ENCODE data around the gene STAT1. TPM values are rescaled to one million over a fixed set of nuclear protein-coding genes. Genes with fewer than 3 reads are reported as not detected.

Gene STAT1
- total RNA-seq, 1 experiment from 2014 or later = 60.7 TPM

DNA sequence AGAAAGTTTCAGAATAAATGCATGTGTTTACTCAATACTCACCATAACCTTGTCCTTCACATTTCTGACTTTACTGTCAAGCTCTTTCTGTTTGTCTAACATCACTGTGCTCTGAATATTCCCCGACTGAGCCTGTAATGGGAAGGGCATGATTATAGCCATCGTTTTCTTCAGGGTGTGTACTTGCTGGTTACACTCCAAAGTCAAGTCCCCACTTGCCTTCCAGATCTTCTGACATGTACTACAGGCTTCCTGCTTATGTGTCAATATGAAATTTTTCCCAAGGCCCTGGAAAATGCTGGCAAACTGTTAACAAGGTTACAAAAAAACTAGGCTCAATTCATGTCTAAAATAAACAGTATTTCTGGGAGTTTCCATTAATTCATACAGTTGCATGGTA is 12.9 kb downstream of the STAT1 start:
- RAD21 ChIA-PET (ENCODE audit: low non-redundant PET in 1 of 2, low total read pairs in 2 of 2, uncharacterized antibody in 2 of 2, unreplicated experiment in 2 of 2) = no interaction called here
- no peak overlapping the region for H3K27ac ChIP-seq (ENCODE audit: low read depth, low read length)

More for the DNA sequence above, 12.9 kb downstream of the STAT1 start:
- peaks cover 67 to 82% of the 10 kb centered on the region in 2 experiments for H3K36me3 ChIP-seq (ENCODE audit: control insufficient read depth in 1 of 2, insufficient read depth in 2 of 2, low read length in 2 of 2)
- no peak overlapping the region for H3K4me2 ChIP-seq (ENCODE audit: low read length)
- ChIA-PET CTCF (no interaction called here), POLR2A (no interaction called here)
- H4K20me1 ChIP-seq (ENCODE audit: insufficient read depth) = no peaks in the 10 kb centered on the region
- no peaks in the 10 kb centered on the region for H3K79me2 ChIP-seq (ENCODE audit: insufficient read depth, low read length)
- intact Hi-C loops (cut with micrococcal nuclease) = no loop called here
- no TSS peak for BruUV-seq (replicated peaks)
- no peak for ATAC-seq
- no peak overlapping the region for H3K9ac ChIP-seq (ENCODE audit: low read length)
- no peaks in the 10 kb centered on the region for H3K9me3 ChIP-seq (ENCODE audit: control insufficient read depth in 1 of 2, insufficient read depth in 1 of 2, low read depth in 1 of 2, low read length in 2 of 2)
- no peak overlapping the region for H2AFZ ChIP-seq (ENCODE audit: low read depth, low read length, poor library complexity, severe bottlenecking)
- H3K4me3 ChIP-seq (replicated peaks in 1 of 2; ENCODE audit: low read depth in 1 of 2, low read length in 2 of 2) = no peak overlapping the region
- H3K27me3 ChIP-seq (ENCODE audit: insufficient read depth, low read length) = no peaks in the 10 kb centered on the region
- no peak for DNase-seq (ENCODE audit: low read depth, low spot score)
- no peaks in the 10 kb centered on the region for H3K4me1 ChIP-seq (ENCODE audit: control insufficient read depth in 1 of 2, insufficient read depth in 2 of 2, low read length in 2 of 2)
- no peaks in the 10 kb centered on the region for H3K9me2 ChIP-seq (ENCODE audit: insufficient read depth)
- TF ChIP-seq SRF (IDR thresholded peaks at IDR 0.05; ENCODE audit: low read depth) (no peak), EZH2phosphoT487 (IDR thresholded peaks at IDR 0.05; ENCODE audit: borderline replicate concordance) (no peak), ZNF274 (IDR thresholded peaks at IDR 0.05; ENCODE audit: low read depth, low read length) (no peak), CBX3 (IDR thresholded peaks at IDR 0.05; ENCODE audit: low read depth) (no peak), CEBPB (IDR thresholded peaks at IDR 0.05; ENCODE audit: low read depth) (no peak), TCF7L2 (IDR thresholded peaks at IDR 0.05; ENCODE audit: borderline replicate concordance, extremely low read depth, insufficient read depth, insufficient read length) (no peak), SP1 (IDR thresholded peaks at IDR 0.05; ENCODE audit: low read depth) (no peak), EGR1 (IDR thresholded peaks at IDR 0.05; ENCODE audit: low read depth) (no peak), JUND (IDR thresholded peaks at IDR 0.05) (no peak), ZFX (IDR thresholded peaks at IDR 0.05) (no peak), MAX (IDR thresholded peaks at IDR 0.05) (no peak), YY1 (IDR thresholded peaks at IDR 0.05; ENCODE audit: extremely low read depth, insufficient replicate concordance, low read depth, low read length) (no peak), ELF1 (IDR thresholded peaks at IDR 0.05; ENCODE audit: borderline replicate concordance, low read depth) (no peak), EZH2 (IDR thresholded peaks at IDR 0.05) (no peak)
- TF ChIP-seq, protein P1, sequence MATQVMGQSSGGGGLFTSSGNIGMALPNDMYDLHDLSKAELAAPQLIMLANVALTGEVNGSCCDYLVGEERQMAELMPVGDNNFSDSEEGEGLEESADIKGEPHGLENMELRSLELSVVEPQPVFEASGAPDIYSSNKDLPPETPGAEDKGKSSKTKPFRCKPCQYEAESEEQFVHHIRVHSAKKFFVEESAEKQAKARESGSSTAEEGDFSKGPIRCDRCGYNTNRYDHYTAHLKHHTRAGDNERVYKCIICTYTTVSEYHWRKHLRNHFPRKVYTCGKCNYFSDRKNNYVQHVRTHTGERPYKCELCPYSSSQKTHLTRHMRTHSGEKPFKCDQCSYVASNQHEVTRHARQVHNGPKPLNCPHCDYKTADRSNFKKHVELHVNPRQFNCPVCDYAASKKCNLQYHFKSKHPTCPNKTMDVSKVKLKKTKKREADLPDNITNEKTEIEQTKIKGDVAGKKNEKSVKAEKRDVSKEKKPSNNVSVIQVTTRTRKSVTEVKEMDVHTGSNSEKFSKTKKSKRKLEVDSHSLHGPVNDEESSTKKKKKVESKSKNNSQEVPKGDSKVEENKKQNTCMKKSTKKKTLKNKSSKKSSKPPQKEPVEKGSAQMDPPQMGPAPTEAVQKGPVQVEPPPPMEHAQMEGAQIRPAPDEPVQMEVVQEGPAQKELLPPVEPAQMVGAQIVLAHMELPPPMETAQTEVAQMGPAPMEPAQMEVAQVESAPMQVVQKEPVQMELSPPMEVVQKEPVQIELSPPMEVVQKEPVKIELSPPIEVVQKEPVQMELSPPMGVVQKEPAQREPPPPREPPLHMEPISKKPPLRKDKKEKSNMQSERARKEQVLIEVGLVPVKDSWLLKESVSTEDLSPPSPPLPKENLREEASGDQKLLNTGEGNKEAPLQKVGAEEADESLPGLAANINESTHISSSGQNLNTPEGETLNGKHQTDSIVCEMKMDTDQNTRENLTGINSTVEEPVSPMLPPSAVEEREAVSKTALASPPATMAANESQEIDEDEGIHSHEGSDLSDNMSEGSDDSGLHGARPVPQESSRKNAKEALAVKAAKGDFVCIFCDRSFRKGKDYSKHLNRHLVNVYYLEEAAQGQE (IDR thresholded peaks at IDR 0.05; ENCODE audit: low read depth) = no peak
- TF ChIP-seq, protein P2, sequence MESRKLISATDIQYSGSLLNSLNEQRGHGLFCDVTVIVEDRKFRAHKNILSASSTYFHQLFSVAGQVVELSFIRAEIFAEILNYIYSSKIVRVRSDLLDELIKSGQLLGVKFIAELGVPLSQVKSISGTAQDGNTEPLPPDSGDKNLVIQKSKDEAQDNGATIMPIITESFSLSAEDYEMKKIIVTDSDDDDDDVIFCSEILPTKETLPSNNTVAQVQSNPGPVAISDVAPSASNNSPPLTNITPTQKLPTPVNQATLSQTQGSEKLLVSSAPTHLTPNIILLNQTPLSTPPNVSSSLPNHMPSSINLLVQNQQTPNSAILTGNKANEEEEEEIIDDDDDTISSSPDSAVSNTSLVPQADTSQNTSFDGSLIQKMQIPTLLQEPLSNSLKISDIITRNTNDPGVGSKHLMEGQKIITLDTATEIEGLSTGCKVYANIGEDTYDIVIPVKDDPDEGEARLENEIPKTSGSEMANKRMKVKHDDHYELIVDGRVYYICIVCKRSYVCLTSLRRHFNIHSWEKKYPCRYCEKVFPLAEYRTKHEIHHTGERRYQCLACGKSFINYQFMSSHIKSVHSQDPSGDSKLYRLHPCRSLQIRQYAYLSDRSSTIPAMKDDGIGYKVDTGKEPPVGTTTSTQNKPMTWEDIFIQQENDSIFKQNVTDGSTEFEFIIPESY (IDR thresholded peaks at IDR 0.05; ENCODE audit: extremely low read depth, insufficient replicate concordance, low read length) = no peak

All from HCT116 (cell line).